Measurements from ENCODE around the gene KPNA6. TPM values are rescaled to one million over a fixed set of nuclear protein-coding genes. Genes with fewer than 3 reads are reported as not detected.

The KPNA6 gene
- total RNA-seq, 1 experiment from 2014 or later, result 84.4 TPM

DNA sequence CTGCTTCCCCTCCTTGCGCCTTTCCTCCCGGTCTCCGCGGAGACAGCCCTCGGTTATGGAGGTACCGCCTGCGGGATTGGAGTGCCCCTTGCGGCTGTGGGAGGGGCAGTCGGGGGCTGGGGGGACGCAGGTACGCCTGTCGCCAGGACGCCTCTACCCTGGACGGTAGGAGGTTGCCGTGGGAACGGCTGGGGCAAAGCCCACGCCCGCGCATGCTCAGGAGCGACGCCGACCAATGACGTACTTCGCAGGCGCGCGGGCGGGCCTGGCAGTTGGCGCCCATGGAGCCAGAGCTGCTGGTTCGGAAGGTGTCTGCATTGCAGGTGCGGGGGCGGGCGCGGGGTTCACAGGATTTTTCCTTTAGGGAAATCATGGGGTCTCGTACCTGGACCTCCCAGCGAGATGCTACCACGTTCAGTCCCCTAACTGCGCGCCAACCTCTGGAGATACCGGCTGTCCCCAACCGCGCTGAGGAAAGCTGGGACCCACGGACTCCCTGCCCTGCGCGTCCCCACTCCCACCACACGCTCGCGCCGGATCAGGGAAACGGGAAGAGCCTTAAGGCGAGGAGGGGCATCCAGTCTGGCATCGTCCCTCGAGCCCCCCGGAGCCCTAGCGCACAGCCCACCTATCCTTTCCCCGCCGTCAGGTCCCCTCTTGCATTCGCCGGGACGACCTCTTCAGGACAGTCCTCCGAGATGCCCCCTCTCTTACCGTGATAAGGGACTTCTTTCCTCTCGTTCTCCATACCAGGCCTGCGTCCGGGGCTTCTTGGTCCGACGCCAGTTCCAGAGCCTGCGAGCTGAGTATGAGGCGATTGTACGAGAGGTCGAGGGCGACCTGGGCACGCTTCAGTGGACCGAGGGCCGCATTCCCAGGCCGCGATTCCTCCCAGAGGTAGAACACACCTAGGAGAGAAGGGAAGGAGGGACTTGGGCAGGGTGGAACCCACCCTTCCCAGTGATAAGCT, 97.8 kb downstream of the KPNA6 start, which contains the start of gene IQCC:
Gene IQCC, plus strand, starts transcription at position 271 of the 970 bp plus-strand sequence. Its CDS starts 11 bp downstream, at position 282.
- peaks cover 63% of the 10 kb centered on the region for H3K36me3 Mint-ChIP-seq (ENCODE audit: insufficient read depth, unreplicated experiment)
- TF ChIP-seq, protein P1, sequence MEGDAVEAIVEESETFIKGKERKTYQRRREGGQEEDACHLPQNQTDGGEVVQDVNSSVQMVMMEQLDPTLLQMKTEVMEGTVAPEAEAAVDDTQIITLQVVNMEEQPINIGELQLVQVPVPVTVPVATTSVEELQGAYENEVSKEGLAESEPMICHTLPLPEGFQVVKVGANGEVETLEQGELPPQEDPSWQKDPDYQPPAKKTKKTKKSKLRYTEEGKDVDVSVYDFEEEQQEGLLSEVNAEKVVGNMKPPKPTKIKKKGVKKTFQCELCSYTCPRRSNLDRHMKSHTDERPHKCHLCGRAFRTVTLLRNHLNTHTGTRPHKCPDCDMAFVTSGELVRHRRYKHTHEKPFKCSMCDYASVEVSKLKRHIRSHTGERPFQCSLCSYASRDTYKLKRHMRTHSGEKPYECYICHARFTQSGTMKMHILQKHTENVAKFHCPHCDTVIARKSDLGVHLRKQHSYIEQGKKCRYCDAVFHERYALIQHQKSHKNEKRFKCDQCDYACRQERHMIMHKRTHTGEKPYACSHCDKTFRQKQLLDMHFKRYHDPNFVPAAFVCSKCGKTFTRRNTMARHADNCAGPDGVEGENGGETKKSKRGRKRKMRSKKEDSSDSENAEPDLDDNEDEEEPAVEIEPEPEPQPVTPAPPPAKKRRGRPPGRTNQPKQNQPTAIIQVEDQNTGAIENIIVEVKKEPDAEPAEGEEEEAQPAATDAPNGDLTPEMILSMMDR (IDR thresholded peaks at IDR 0.05; ENCODE audit: unreplicated experiment), result no peak
- TSS peak; percentile 87 for BruUV-seq (replicated peaks)
- CTCF ChIA-PET, result interaction anchor here (0.6 to 0.9 kb wide), 3 partner anchors 9 to 39 kb away, joined by 3 to 4 read pairs (median 3); no protein-coding TSS in a partner anchor
- intact Hi-C loops (cut with micrococcal nuclease; ENCODE audit: unreplicated experiment), result no loop called here
- H3K27ac Mint-ChIP-seq (ENCODE audit: unreplicated experiment), result peak within 1 kb of the TSS; percentile 86
- DNase-seq, result peak; percentile 93
- no peaks in the 10 kb centered on the region for H3K9me3 Mint-ChIP-seq (ENCODE audit: low read depth, unreplicated experiment)
- peak within 1 kb of the TSS; percentile 86 for H3K4me3 Mint-ChIP-seq (ENCODE audit: low read depth, unreplicated experiment)
- peaks cover 19% of the 10 kb centered on the region for H3K4me1 Mint-ChIP-seq (ENCODE audit: low read depth, unreplicated experiment)
- H3K27me3 Mint-ChIP-seq (ENCODE audit: unreplicated experiment), result no peaks in the 10 kb centered on the region

DNA sequence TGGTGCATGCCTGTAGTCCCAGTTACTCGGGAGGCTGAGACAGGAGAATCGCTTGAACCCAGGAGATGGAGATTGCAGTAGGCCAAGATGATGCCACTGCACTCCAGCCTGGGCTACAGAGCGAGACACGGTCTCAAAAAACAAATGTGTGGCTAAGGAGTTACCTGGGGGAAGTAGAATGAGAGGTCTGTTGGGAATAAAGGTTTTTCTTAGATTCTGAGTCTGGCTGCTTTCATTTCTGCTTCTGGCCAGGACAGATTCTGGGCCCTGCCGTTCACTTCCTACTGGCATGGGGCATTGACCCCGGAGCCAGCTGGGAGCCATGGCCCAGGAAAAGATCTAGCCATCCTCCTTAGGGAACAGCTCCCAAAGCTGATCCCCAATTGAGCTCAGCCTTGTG, 100.6 kb downstream of the KPNA6 start:
- Mint-ChIP-seq H3K4me3 (ENCODE audit: low read depth, unreplicated experiment) (no peak overlapping the region), H3K4me1 (ENCODE audit: low read depth, unreplicated experiment) (peaks cover 10% of the 10 kb centered on the region), H3K9me3 (ENCODE audit: low read depth, unreplicated experiment) (no peaks in the 10 kb centered on the region), H3K27ac (ENCODE audit: unreplicated experiment) (peak overlapping the region; percentile 72), H3K27me3 (ENCODE audit: unreplicated experiment) (no peaks in the 10 kb centered on the region), H3K36me3 (ENCODE audit: insufficient read depth, unreplicated experiment) (peaks cover 69% of the 10 kb centered on the region)
- DNase-seq, result no peak
- no TSS peak for BruUV-seq (replicated peaks)
- intact Hi-C loops (cut with micrococcal nuclease; ENCODE audit: unreplicated experiment), result no loop called here
- CTCF ChIA-PET, result no interaction called here
- TF ChIP-seq, protein P1 (IDR thresholded peaks at IDR 0.05; ENCODE audit: unreplicated experiment), result no peak

DNA sequence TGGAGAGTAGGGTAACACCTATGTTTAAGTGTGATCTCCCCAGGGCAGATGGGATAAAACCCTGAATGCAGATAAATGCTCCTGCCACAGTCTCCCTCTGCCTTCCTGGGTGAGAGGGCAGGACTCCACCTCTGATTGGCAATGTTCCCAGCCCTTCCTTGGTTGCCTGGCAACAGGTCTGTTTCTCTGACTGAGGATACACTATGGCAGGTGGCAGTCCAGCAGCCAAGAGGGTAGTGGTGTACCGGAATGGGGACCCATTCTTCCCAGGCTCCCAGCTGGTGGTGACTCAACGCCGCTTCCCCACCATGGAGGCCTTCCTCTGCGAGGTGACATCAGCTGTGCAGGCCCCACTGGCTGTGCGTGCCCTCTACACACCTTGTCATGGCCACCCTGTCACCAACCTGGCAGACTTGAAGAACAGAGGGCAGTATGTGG, 101.1 kb downstream of the KPNA6 start, which contains the start of gene DCDC2B:
Gene DCDC2B, plus strand, starts transcription at position 199 of the 438 bp plus-strand sequence. Its CDS starts 5 bp downstream, at position 204.
- H3K4me3 Mint-ChIP-seq (ENCODE audit: low read depth, unreplicated experiment), result no peak within 1 kb of the TSS
- no peaks in the 10 kb centered on the region for H3K9me3 Mint-ChIP-seq (ENCODE audit: low read depth, unreplicated experiment)
- no peaks in the 10 kb centered on the region for H3K27me3 Mint-ChIP-seq (ENCODE audit: unreplicated experiment)
- BruUV-seq (replicated peaks), result no TSS peak
- H3K27ac Mint-ChIP-seq (ENCODE audit: unreplicated experiment), result peak within 1 kb of the TSS; percentile 72
- H3K36me3 Mint-ChIP-seq (ENCODE audit: insufficient read depth, unreplicated experiment), result peaks cover 72% of the 10 kb centered on the region
- H3K4me1 Mint-ChIP-seq (ENCODE audit: low read depth, unreplicated experiment), result peaks cover 10% of the 10 kb centered on the region
- peak; percentile 91 for DNase-seq
- intact Hi-C loops (cut with micrococcal nuclease; ENCODE audit: unreplicated experiment), result no loop called here
- CTCF ChIA-PET, result interaction anchor here (0.5 kb wide), 1 partner anchor 753 kb away, joined by 3 read pairs; no protein-coding TSS in a partner anchor
- TF ChIP-seq, protein P1 (IDR thresholded peaks at IDR 0.05; ENCODE audit: unreplicated experiment), result no peak

DNA sequence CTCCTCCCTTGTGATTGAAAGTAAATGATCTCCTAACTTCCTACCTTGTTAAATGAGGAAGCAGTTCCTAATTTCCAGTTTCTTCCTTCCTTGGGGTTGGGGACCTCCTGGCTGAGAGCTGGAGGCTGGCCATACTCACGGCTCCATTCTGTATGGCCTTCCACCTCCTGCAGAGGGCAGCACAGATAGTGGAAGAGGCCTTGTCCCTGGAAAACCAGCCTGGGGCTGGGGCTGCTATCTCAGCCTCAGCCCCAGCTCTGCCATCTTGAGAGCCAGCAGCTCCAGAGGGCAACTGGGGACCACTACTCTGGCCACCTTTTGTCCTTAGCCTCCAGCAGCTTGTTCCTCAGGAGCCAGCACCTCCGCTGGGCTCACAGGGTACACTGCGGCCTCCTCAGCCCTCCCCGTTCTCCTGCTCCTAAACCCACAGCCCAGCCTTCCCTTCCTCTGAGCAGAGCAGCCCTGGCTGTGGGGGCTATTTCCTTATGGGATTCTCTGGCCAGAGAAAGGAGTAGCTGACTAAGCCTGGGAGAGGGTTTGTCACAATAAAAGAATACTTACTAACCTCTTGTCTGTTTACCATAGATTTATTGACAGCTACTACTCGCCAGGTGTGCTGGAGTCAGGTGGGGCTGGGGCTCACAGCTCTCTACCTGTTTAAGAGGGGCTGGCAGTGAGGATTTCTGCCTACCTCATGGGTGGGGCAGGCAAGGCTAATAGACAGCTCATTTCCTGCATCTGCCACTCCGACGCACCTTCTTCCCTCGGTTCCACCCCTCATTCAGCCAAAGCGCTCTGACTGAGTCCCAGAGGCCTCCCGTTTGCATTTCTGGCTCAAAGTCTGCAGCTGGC, 108.0 kb downstream of the KPNA6 start:
- BruUV-seq (replicated peaks), result no TSS peak
- intact Hi-C loops (cut with micrococcal nuclease; ENCODE audit: unreplicated experiment), result loop anchor here (1.0 to 5.0 kb wide), 2 partner anchors 100 to 196 kb away; no protein-coding TSS in a partner anchor
- TF ChIP-seq, protein P1 (IDR thresholded peaks at IDR 0.05; ENCODE audit: unreplicated experiment), result peak; percentile 68
- Mint-ChIP-seq H3K4me1 (ENCODE audit: low read depth, unreplicated experiment) (peaks cover 5% of the 10 kb centered on the region), H3K27ac (ENCODE audit: unreplicated experiment) (no peak overlapping the region), H3K4me3 (ENCODE audit: low read depth, unreplicated experiment) (no peak overlapping the region), H3K27me3 (ENCODE audit: unreplicated experiment) (no peaks in the 10 kb centered on the region), H3K36me3 (ENCODE audit: insufficient read depth, unreplicated experiment) (peaks cover 66% of the 10 kb centered on the region), H3K9me3 (ENCODE audit: low read depth, unreplicated experiment) (no peaks in the 10 kb centered on the region)
- CTCF ChIA-PET, result interaction anchor here (0.8 to 2.4 kb wide), 6 partner anchors 20 to 179 kb away, joined by 3 to 13 read pairs (median 6); partner anchors contain the start of gene BSDC1
- DNase-seq, result peak; percentile 74
